ENCODE measurements around the gene CACNA1B.

- TF ChIP-seq ZNF639 (CRISPR knock-in tag; conservative IDR thresholded peaks at IDR 0.05 in 1 of 2, IDR thresholded peaks at IDR 0.05 in 1 of 2) (no peak), ZNF274 (IDR thresholded peaks at IDR 0.05; ENCODE audit: borderline replicate concordance, low read depth, low read length) (no peak), ZNF780A (CRISPR knock-in tag; IDR thresholded peaks at IDR 0.05) (no peak)
Observed at GRCh38 chr9:138102246-138103051, 224.9 kb downstream of the CACNA1B start.
